Subcutaneous abdominal adipose tissue (tissue), 5 donors: ENCODE data around the gene CA7.

Source experiments
- H3K27ac ChIP-seq: one replicate; pipeline ENCODE4 v1.7.0; 2013; ENCODE audit warnings: low read depth, mild to moderate bottlenecking, inconsistent platforms, low read length, moderate library complexity
- H3K27me3 ChIP-seq, 5 donors: one replicate each; pipeline ENCODE4 v1.7.0; 2013; ENCODE audit warnings: low read length in 5 of 5, inconsistent platforms in 1 of 5; ENCODE audit not compliant: control insufficient read depth in 5 of 5, insufficient read depth in 4 of 5
- H3K36me3 ChIP-seq, 5 donors: one replicate each; pipeline ENCODE4 v1.7.0; 2013; ENCODE audit warnings: low read length in 5 of 5; ENCODE audit not compliant: control insufficient read depth in 5 of 5, insufficient read depth in 5 of 5
- H3K4me1 ChIP-seq, 5 donors: one replicate each; pipeline ENCODE4 v1.7.0; 2013; ENCODE audit warnings: low read length in 5 of 5, mild to moderate bottlenecking in 3 of 5, moderate library complexity in 1 of 5; ENCODE audit not compliant: control insufficient read depth in 5 of 5, insufficient read depth in 5 of 5
- H3K4me3 ChIP-seq, 5 donors: one replicate each; pipeline ENCODE4 v1.7.0; 2013; ENCODE audit warnings: low read length in 5 of 5, low read depth in 1 of 5
- H3K9ac ChIP-seq, 5 donors: one replicate each; pipeline ENCODE4 v1.7.0; 2013; ENCODE audit warnings: low read length in 5 of 5, mild to moderate bottlenecking in 4 of 5, moderate library complexity in 3 of 5
- H3K9me3 ChIP-seq, 5 donors: one replicate each; pipeline ENCODE4 v1.7.0; 2013; ENCODE audit warnings: low read length in 5 of 5; ENCODE audit not compliant: control insufficient read depth in 5 of 5
- donor health status: healthy.
- donor health status: healthy.
- donor health status: healthy.
- donor health status: healthy.
- donor health status: healthy.

The CA7 gene

DNA sequence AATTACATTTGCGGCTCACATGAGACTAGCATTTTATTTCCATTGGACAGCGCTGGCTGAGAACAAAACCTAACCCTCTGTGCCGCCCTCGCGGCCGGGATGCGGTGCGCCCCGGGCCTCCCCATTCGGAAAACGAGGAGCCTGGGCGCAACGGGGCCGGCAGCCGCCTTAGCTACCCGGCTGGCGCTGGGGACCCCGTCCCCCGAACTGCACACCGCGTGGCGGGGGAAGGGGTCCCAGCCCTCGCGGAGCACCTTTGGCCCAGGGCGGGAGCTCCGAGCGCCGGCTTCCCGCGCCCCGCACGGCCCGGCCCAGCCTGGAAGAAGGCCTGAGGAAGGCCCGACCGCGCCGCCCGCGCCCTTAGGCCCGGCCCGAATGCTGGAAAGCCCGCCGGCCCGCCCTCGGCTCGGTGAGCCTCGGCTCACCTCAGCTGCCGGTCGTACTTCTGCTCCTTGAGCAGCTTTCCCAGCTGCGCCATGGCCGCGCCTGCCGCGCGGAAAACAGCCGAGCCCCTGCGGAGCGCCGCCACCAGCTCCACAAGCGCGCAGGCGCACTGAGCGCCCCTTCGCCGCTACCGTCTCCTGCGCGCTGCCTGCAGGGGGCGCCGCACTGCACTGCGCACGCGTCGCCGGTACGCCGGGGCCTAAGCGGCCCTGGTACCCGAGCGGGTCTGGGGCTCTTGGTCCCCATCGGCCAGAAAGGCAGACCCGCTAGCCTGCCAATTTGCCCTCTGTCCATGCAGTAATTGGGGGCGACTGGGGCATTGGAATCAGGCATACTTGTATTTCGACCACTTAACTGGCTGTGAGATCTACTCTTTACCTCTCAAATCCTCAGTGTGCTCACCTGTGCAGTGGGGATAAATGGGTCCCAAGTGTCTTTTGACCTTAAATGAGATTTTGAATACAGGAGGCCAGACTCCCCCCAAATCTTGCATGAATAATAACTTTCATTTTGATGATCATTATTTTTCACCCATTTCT, 13.5 kb upstream of the CA7 start, which contains the start of gene NAE1:
NAE1 (minus strand) TSS at position 555 of the 983 bp plus-strand sequence; CDS start at position 478, 77 bp downstream.
- H3K27me3 ChIP-seq, result no peaks in the 10 kb centered on the region
- H3K9me3 ChIP-seq, result no peaks in the 10 kb centered on the region
- H3K36me3 ChIP-seq, result peaks cover 11 to 24% (median 12%) of the 10 kb centered on the region in 5 donors
- peak within 1 kb of the TSS in 4 of 5 donors; percentile 76 to 86 (median 81) for H3K9ac ChIP-seq
- H3K4me1 ChIP-seq, result peaks cover 3 to 21% (median 16%) of the 10 kb centered on the region in 5 donors
- peak within 1 kb of the TSS; percentile 32 to 87 (median 80) for H3K4me3 ChIP-seq
- no peak within 1 kb of the TSS for H3K27ac ChIP-seq

- H3K27ac ChIP-seq, result no peak overlapping the region
- H3K9ac ChIP-seq, result peak overlapping the region in 1 of 5 donors; percentile 48
- H3K27me3 ChIP-seq, result no peaks in the 10 kb centered on the region
- H3K36me3 ChIP-seq, result peaks cover 0 to 10% (median 4%) of the 10 kb centered on the region in 5 donors
- H3K4me3 ChIP-seq, result no peak overlapping the region
- peaks cover 3 to 21% (median 16%) of the 10 kb centered on the region in 5 donors for H3K4me1 ChIP-seq
- H3K9me3 ChIP-seq, result no peaks in the 10 kb centered on the region
Observed at GRCh38 chr16:66832190-66832589, 12.0 kb upstream of the CA7 start.

DNA sequence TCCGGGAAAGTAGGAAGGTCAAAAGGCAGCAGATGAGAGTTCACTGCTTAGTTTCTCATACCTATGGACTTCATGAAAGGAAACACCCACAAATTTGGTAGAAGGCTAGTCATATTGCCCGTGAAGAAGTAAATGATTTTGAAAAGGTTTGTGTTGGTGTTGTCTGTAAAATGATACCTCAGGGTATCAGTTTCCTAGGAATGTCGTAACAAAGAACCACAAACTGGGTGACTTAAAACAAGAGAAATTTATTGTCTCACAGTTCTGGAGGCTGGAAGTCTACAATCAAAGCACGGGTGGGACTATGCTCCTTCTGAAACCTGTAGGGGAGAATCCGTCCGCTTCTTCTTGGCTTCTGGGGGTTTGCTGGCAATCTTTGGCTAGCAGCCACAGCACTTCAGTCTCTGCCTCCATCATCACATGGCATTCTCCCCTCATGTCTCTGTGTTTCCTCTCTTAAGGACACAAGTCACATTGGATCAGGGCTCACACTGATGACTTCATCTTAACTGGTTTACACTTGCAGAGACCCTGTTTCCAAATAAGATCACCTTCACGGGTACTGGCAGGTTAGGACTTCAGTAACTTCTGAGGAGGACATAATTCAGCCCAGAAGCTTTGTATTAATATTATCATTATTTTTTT, 11.4 kb upstream of the CA7 start:
- Histone ChIP-seq H3K4me1 (peaks cover 3 to 21% (median 16%) of the 10 kb centered on the region in 5 donors), H3K36me3 (peaks cover 0 to 4% (median 2%) of the 10 kb centered on the region in 5 donors), H3K9me3 (no peaks in the 10 kb centered on the region), H3K27me3 (no peaks in the 10 kb centered on the region), H3K27ac (no peak overlapping the region), H3K4me3 (no peak overlapping the region), H3K9ac (no peak overlapping the region)

GRCh38 chr16:66834746-66835145, 9.5 kb upstream of the CA7 start:
- peaks cover 0 to 9% (median 7%) of the 10 kb centered on the region in 5 donors for H3K4me1 ChIP-seq
- no peaks in the 10 kb centered on the region for H3K36me3 ChIP-seq
- no peaks in the 10 kb centered on the region for H3K9me3 ChIP-seq

GRCh38 chr16:66840883-66841282, 3.3 kb upstream of the CA7 start:
- Histone ChIP-seq H3K9me3 (no peaks in the 10 kb centered on the region), H3K4me1 (peaks cover 0 to 13% (median 9%) of the 10 kb centered on the region in 5 donors), H3K27me3 (peaks cover 16 to 28% (median 17%) of the 10 kb centered on the region in 5 donors), H3K27ac (no peak overlapping the region), H3K9ac (no peak overlapping the region), H3K36me3 (no peaks in the 10 kb centered on the region), H3K4me3 (no peak overlapping the region)

More at GRCh38 chr16:66834746-66835145, 9.5 kb upstream of the CA7 start:
- Histone ChIP-seq H3K4me3 (no peak overlapping the region), H3K9ac (no peak overlapping the region), H3K27ac (no peak overlapping the region), H3K27me3 (no peaks in the 10 kb centered on the region)

DNA sequence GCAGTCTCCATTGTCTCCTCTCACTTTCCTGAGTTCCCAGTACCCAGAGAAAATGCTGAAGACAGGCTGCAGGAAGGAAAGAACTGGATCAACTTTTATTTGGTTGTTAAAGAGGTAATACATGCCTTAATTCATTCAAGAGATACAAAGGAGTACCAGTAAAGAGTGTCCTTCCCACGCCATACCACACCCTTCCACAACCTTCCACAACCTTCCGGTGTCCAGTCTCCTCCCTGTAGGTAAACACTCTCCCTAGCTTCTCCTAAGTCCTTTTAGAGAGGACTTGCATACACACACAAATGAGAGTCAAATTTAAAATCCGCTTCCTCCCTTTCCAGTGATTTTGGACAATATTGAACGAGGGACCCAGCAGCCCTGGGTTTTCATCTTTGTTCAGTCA, 2.8 kb upstream of the CA7 start:
- Histone ChIP-seq H3K27ac (no peak overlapping the region), H3K36me3 (no peaks in the 10 kb centered on the region), H3K9ac (no peak overlapping the region), H3K4me3 (no peak overlapping the region), H3K27me3 (peaks cover 19 to 33% (median 22%) of the 10 kb centered on the region in 5 donors), H3K9me3 (no peaks in the 10 kb centered on the region), H3K4me1 (peaks cover 0 to 13% (median 9%) of the 10 kb centered on the region in 5 donors)

DNA sequence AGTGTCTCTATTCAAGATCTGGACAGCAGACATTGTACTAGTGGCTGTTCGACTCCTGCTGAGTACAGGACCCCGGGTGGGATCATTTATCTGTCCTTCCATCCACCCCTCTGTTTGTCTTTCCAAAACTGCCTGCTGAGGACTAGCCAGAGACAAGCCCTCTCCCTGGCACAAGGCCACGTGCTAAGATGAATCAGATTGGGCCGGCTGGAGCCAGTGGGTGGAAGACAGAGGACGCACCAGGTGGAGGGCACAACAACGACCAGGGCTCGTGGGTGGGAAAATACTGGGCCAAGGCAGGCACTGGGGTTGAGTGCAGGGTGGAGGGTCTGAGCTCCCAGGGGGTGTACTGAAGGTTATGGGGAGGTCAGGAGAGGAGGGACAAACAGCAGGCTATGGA, 1.4 kb upstream of the CA7 start:
- Histone ChIP-seq H3K4me1 (peaks cover 0 to 13% (median 9%) of the 10 kb centered on the region in 5 donors), H3K27me3 (peaks cover 21 to 40% (median 31%) of the 10 kb centered on the region in 5 donors), H3K27ac (no peak overlapping the region), H3K9ac (no peak overlapping the region), H3K36me3 (no peaks in the 10 kb centered on the region), H3K4me3 (no peak overlapping the region), H3K9me3 (no peaks in the 10 kb centered on the region)

- H3K27me3 ChIP-seq, result peaks cover 21 to 40% (median 31%) of the 10 kb centered on the region in 5 donors
- no peaks in the 10 kb centered on the region for H3K9me3 ChIP-seq
- no peak overlapping the region for H3K4me3 ChIP-seq
- peaks cover 0 to 13% (median 9%) of the 10 kb centered on the region in 5 donors for H3K4me1 ChIP-seq
- no peak overlapping the region for H3K9ac ChIP-seq
- no peak overlapping the region for H3K27ac ChIP-seq
- H3K36me3 ChIP-seq, result no peaks in the 10 kb centered on the region
Observed at GRCh38 chr16:66843191-66843590, 1.0 kb upstream of the CA7 start.

- peaks cover 0 to 13% (median 9%) of the 10 kb centered on the region in 5 donors for H3K4me1 ChIP-seq
- peaks cover 22 to 43% (median 31%) of the 10 kb centered on the region in 5 donors for H3K27me3 ChIP-seq
- H3K9me3 ChIP-seq, result no peaks in the 10 kb centered on the region
- no peak overlapping the region for H3K27ac ChIP-seq
- no peaks in the 10 kb centered on the region for H3K36me3 ChIP-seq
- H3K9ac ChIP-seq, result no peak overlapping the region
- H3K4me3 ChIP-seq, result peak overlapping the region in 2 of 5 donors; percentile 63 to 74
Observed at GRCh38 chr16:66844009-66844341, 239 bp upstream of the CA7 start.

- Histone ChIP-seq H3K27me3 (peaks cover 22 to 43% (median 31%) of the 10 kb centered on the region in 5 donors), H3K36me3 (no peaks in the 10 kb centered on the region), H3K27ac (no peak overlapping the region), H3K4me1 (peaks cover 0 to 13% (median 9%) of the 10 kb centered on the region in 5 donors), H3K4me3 (peak overlapping the region in 4 of 5 donors; percentile 42 to 74 (median 58)), H3K9ac (no peak overlapping the region), H3K9me3 (no peaks in the 10 kb centered on the region)
Observed at GRCh38 chr16:66845080-66845410, 831 bp downstream of the CA7 start.
